ENCODE measurements around the gene MTFR2. TPM values are rescaled to one million over a fixed set of nuclear protein-coding genes. Genes with fewer than 3 reads are reported as not detected.
A peak's percentile ranks its signal among the peaks of the same experiment; 100 is the strongest.

MTFR2 gene
- total and polyA plus RNA-seq, 2 experiments from 2014 or later, result 7.4 to 13.5 TPM

DNA sequence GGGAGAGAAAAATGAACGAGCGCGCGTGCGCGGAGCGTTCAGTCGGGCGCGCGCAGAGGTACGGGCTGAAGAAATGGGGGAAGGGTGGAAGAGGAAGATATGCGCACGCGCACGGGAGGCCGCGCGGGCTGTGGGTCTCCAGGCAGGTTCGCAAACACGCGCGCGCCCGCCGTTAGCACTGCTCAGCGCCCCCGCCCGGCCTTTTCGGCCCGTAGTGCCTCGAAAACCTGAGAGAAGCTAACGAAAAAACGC, 39.1 kb upstream of the MTFR2 start (continued):
- TF ChIP-seq, protein P1, sequence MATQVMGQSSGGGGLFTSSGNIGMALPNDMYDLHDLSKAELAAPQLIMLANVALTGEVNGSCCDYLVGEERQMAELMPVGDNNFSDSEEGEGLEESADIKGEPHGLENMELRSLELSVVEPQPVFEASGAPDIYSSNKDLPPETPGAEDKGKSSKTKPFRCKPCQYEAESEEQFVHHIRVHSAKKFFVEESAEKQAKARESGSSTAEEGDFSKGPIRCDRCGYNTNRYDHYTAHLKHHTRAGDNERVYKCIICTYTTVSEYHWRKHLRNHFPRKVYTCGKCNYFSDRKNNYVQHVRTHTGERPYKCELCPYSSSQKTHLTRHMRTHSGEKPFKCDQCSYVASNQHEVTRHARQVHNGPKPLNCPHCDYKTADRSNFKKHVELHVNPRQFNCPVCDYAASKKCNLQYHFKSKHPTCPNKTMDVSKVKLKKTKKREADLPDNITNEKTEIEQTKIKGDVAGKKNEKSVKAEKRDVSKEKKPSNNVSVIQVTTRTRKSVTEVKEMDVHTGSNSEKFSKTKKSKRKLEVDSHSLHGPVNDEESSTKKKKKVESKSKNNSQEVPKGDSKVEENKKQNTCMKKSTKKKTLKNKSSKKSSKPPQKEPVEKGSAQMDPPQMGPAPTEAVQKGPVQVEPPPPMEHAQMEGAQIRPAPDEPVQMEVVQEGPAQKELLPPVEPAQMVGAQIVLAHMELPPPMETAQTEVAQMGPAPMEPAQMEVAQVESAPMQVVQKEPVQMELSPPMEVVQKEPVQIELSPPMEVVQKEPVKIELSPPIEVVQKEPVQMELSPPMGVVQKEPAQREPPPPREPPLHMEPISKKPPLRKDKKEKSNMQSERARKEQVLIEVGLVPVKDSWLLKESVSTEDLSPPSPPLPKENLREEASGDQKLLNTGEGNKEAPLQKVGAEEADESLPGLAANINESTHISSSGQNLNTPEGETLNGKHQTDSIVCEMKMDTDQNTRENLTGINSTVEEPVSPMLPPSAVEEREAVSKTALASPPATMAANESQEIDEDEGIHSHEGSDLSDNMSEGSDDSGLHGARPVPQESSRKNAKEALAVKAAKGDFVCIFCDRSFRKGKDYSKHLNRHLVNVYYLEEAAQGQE (IDR thresholded peaks at IDR 0.05; ENCODE audit: unreplicated experiment), result no peak
- TF ChIP-seq POLR2AphosphoS5 (IDR thresholded peaks at IDR 0.05; ENCODE audit: low read depth) (no peak), EZH2 (IDR thresholded peaks at IDR 0.05; ENCODE audit: low read depth, unreplicated experiment) (no peak), ZNF331 (CRISPR knock-in tag; IDR thresholded peaks at IDR 0.05; ENCODE audit: low read depth) (no peak), CREB1 (CRISPR knock-in tag; IDR thresholded peaks at IDR 0.05; ENCODE audit: low read depth) (no peak), JUNB (IDR thresholded peaks at IDR 0.05; ENCODE audit: unreplicated experiment) (no peak)
- TF ChIP-seq, protein P2, sequence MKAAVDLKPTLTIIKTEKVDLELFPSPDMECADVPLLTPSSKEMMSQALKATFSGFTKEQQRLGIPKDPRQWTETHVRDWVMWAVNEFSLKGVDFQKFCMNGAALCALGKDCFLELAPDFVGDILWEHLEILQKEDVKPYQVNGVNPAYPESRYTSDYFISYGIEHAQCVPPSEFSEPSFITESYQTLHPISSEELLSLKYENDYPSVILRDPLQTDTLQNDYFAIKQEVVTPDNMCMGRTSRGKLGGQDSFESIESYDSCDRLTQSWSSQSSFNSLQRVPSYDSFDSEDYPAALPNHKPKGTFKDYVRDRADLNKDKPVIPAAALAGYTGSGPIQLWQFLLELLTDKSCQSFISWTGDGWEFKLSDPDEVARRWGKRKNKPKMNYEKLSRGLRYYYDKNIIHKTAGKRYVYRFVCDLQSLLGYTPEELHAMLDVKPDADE (IDR thresholded peaks at IDR 0.05), result no peak

DNA sequence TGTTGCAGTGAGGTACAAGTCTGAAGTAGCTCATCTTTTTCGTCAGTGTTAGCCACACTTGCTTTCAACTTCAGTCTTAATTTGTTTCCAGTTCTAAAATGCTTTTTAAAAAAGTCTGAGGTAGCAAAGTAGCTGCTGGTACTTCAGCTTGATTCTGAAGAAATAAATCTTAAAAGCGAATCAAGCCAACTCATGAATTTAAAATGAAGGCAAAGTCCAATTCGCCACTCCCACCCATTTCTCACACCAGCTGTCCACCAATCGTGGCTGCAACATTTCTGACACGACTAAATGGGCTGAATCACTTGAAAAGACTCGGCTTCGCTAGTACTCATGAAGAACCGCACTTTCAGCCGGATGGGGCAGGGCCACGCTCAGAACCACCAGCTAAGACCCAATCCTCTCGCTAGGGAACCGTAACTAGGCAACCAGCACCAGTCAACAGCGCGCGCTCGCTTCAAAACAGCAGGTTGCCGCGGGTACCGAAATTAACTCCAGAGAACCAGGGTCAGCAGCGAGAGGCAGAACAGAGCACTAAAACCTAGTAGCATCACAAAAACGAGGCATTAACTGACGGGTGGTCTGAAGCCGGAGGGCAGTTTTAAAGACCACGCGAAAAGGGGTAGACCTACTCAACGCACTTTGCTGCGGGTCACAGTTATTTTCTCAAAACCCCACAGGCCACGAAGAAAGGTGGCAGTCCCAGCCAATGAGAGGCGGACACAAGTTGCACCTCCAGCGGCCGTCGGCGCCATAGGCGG, 38.6 kb upstream of the MTFR2 start:
- Histone ChIP-seq H3K4me1 (ENCODE audit: insufficient read depth) (peaks cover 31% of the 10 kb centered on the region), H3K9me2 (ENCODE audit: insufficient read depth) (no peaks in the 10 kb centered on the region), H3K4me3 (peak overlapping the region; percentile 82), H3K27ac (ENCODE audit: low read depth) (peak overlapping the region; percentile 100), H3K79me2 (replicated peaks; ENCODE audit: insufficient read depth) (peaks cover 58% of the 10 kb centered on the region), H3K36me3 (ENCODE audit: insufficient read depth) (no peaks in the 10 kb centered on the region), H4K20me1 (replicated peaks; ENCODE audit: insufficient read depth) (peaks cover 46% of the 10 kb centered on the region), H3K27me3 (ENCODE audit: insufficient read depth) (no peaks in the 10 kb centered on the region), H2AFZ (no peak overlapping the region), H3F3A (replicated peaks; ENCODE audit: low read depth) (peaks cover 4% of the 10 kb centered on the region; the same call in 1 of the 2 replicates), H3K4me2 (peak overlapping the region; percentile 87)
- ATAC-seq (peak; percentile 56), DNase-seq (ENCODE audit: low spot score) (peak; percentile 94)
- Mint-ChIP-seq H3K4me1 (peaks cover 43% of the 10 kb centered on the region), H3K36me3 (ENCODE audit: low read depth) (peaks cover 11% of the 10 kb centered on the region; the same call in 2 of the 3 replicates), H3K9me3 (peaks cover 2% of the 10 kb centered on the region; the same call in 2 of the 3 replicates), H3K27ac (peak overlapping the region; percentile 100), H3K4me3 (peak overlapping the region; percentile 97), H3K27me3 (ENCODE audit: insufficient read depth, low read depth, poor library complexity) (peaks cover 18% of the 10 kb centered on the region)
- no peak for TF ChIP-seq POLR2AphosphoS5 (IDR thresholded peaks at IDR 0.05; ENCODE audit: low read depth)
- TF ChIP-seq, protein P3, sequence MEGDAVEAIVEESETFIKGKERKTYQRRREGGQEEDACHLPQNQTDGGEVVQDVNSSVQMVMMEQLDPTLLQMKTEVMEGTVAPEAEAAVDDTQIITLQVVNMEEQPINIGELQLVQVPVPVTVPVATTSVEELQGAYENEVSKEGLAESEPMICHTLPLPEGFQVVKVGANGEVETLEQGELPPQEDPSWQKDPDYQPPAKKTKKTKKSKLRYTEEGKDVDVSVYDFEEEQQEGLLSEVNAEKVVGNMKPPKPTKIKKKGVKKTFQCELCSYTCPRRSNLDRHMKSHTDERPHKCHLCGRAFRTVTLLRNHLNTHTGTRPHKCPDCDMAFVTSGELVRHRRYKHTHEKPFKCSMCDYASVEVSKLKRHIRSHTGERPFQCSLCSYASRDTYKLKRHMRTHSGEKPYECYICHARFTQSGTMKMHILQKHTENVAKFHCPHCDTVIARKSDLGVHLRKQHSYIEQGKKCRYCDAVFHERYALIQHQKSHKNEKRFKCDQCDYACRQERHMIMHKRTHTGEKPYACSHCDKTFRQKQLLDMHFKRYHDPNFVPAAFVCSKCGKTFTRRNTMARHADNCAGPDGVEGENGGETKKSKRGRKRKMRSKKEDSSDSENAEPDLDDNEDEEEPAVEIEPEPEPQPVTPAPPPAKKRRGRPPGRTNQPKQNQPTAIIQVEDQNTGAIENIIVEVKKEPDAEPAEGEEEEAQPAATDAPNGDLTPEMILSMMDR (conservative IDR thresholded peaks at IDR 0.05; ENCODE audit: low read depth in 2 of 2), result peak in 1 of 2 experiments; percentile 11; a peak in 1 of 4 replicates
- TF ChIP-seq EZH2phosphoT487 (IDR thresholded peaks at IDR 0.05; ENCODE audit: unreplicated experiment), result no peak
- TF ChIP-seq, protein P2 (IDR thresholded peaks at IDR 0.05), result no peak
- no peak for TF ChIP-seq NANOG (IDR thresholded peaks at IDR 0.05; ENCODE audit: borderline replicate concordance)
